LNCaP clone FGC (cell line): ENCODE results near the gene LCLAT1.
"Not testable (repeated sequence)": the region's sequence is repeated elsewhere in the genome, so short reads cannot be mapped to it uniquely, and the experiment has no call there.

ENCODE experiments used
- DNase-seq: peaks from one replicate; pipeline ENCODE4 v3.0.0-alpha.2; 2011; ENCODE audit warnings: low read depth
- H3K4me3 ChIP-seq: 2 replicates; pipeline ENCODE4 v1.5.1; 2011; ENCODE audit warnings: mild to moderate bottlenecking, low read depth, low read length, control low read depth
- TF ChIP-seq, protein P1 (sequence below): IDR thresholded peaks from 2 replicates; pipeline ENCODE4 v1.5.1; 2012; ENCODE audit warnings: mild to moderate bottlenecking; ENCODE audit not compliant: control insufficient read depth, insufficient read depth; ENCODE audit errors: extremely low read depth

The LCLAT1 gene

DNA sequence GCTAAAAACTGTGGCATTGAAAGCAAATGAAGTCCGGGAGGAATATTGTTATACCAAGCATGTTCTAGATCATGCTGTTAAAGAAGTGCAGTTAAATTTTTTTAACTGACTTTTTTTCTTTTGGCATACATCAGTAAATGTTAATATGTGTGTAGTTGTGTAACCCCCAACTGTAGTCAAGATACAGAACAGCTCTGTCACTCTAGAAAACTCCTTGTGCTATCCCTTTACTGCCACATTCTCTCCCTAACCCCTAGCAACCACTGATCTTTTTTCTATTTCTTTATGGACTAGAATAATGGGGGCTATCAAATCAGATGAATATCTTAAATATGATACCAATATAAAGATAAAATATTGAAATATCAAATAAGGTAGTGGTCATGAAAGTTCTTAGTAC, 46.4 kb downstream of the LCLAT1 start:
- TF ChIP-seq, protein P1, sequence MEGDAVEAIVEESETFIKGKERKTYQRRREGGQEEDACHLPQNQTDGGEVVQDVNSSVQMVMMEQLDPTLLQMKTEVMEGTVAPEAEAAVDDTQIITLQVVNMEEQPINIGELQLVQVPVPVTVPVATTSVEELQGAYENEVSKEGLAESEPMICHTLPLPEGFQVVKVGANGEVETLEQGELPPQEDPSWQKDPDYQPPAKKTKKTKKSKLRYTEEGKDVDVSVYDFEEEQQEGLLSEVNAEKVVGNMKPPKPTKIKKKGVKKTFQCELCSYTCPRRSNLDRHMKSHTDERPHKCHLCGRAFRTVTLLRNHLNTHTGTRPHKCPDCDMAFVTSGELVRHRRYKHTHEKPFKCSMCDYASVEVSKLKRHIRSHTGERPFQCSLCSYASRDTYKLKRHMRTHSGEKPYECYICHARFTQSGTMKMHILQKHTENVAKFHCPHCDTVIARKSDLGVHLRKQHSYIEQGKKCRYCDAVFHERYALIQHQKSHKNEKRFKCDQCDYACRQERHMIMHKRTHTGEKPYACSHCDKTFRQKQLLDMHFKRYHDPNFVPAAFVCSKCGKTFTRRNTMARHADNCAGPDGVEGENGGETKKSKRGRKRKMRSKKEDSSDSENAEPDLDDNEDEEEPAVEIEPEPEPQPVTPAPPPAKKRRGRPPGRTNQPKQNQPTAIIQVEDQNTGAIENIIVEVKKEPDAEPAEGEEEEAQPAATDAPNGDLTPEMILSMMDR: no peak
- DNase-seq: no peak
- no peak overlapping the region for H3K4me3 ChIP-seq

DNA sequence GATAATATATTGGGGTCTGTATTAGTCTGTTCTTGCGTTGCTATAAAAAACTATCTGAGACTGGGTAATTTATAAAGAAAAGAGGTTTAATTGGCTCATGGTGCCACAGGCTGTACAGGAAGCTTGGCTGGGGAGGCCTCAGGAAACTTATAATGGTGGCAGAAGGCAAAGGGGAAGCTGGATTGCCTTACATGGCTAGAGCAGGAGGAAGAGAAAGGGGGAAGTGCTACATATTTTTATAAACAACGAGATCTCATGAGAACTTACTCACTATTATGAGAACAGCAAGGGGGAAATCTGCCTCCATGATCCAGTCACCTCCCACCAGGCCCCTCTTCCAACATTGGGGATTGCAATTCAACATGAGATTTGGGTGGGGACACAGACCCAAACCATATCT, 48.9 kb downstream of the LCLAT1 start:
- not testable (repeated sequence) for DNase-seq, H3K4me3 ChIP-seq

DNA sequence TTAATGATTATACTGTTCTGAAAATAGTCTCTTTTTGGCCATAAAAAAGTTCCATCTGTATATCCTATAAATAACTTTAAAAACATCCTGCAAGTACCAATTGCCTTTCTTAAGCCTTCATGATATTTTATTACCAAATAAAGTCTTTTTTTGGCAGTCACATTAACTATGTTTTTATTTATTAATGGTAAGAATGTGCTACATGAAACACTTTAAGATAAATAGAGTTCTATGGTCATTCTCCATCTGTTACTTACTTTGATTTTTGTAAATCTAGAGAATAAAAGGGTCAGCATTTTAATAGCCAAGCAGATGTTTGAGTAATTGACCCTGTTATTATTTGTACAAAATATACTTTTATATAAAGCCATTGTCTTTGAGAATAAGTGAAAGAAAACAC, 52.6 kb downstream of the LCLAT1 start:
- TF ChIP-seq, protein P1: no peak
- DNase-seq: no peak
- H3K4me3 ChIP-seq: no peak overlapping the region

DNA sequence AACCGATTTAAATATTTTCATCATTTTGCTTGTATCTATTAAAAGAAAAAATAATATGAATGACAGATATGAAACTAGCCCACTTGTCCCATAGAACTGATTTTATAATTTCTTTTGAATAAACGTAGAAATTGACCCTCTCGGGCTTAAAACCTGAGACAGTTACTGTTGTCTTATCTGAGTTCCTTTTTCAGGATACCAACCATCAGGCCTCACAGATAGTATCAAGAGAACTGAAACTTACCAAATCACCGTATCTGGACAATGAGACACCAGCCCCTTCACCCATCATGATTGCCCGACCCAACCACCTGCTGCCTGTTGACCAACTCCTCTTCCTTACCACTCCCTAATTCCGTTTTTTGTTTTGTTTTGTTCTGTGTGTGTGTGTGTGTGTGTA, 53.7 kb downstream of the LCLAT1 start:
- H3K4me3 ChIP-seq: no peak overlapping the region
- TF ChIP-seq, protein P1: no peak

DNA sequence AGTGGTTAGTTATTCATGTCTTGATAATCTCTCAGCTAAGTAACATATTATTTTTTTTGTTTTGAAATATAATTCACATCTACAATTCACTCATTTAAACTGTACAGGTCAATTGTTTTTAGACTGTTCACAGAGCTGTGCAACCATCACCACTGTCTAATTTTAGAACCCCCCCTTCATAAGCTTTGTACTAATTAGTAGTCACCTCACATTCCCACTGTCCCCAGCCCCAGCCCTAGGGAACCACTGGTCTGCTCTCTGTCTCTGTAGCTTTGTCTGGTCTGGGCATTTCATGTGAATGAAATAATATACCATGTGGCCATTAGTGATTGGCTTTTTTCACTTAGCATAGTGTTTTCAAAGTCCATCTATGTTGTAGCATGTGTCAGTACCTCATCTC, 55.3 kb downstream of the LCLAT1 start:
- no peak overlapping the region for H3K4me3 ChIP-seq
- TF ChIP-seq, protein P1: no peak
- no peak for DNase-seq

More for the DNA sequence above, 53.7 kb downstream of the LCLAT1 start:
- DNase-seq: no peak

DNA sequence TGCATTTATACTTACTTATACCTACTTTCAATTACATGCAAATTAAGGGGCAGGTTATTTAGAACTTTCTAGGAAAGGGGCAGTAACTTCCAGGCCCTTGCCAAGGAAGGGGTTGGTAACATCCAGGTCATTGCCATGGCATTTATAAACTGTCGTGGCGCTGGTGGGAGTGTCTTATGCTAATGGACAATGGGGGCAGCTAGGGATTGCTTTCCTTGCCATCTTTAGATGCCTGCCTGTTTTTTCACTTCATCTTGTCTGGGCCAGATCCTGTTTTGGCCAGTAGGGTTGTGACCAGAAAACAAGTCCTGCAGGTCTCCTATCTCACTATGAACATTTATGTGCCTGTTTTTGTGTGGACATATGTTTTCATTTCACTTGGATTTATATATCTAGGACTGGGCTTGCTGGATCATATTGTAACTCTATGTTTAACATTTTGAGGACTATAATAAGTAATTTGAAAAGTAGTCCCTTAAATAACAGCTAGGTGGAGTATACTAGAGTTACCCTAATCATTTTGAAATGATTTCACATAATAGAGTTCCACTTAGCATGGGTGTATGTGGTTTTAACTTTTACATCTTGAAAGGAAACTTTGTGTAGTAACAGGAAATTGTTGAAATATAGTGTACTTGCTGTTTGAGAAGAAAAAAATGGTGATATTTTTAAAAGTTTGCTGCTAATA, 56.1 kb downstream of the LCLAT1 start:
- no peak for DNase-seq
- no peak overlapping the region for H3K4me3 ChIP-seq
- TF ChIP-seq, protein P1: no peak

DNA sequence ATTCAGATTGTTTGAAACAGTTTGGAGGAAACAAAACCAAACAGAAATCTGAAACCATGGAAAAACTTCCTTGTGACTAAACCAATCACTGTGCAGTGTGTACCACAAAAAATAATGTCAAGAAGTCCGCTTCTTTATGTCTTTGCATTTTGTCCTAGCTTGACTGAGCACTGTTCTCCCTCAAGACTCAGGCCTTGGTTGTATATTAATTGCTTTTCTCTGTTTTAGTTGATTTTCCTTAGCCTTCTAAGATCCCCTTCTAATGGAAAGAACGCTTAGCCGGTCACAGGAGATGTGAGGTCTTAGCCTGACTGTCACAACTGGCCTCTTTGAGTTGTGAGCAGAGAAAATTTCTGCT, 56.6 kb downstream of the LCLAT1 start:
- TF ChIP-seq, protein P1: no peak

DNA sequence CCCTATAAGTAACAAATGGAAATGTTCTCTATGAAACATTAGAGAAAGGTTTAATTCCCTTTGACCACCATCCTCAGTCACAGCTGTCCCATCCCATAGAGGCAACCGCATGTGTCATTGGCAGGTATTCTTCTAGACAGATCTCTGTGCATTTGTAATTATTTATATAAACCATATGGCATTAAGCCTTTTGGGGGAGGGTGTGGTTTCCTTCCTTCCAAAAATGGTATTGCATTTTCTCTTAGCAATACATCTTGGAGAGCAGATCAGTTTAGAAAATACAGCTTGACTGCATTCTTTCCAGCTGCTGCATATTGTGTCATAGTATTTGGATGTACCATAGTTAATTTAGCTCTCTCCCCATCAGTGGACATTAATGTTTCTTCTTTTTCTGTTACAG, 57.7 kb downstream of the LCLAT1 start:
- no peak overlapping the region for H3K4me3 ChIP-seq
- TF ChIP-seq, protein P1: no peak

More for the DNA sequence above, 56.6 kb downstream of the LCLAT1 start:
- H3K4me3 ChIP-seq: no peak overlapping the region
- no peak for DNase-seq

More for the DNA sequence above, 57.7 kb downstream of the LCLAT1 start:
- DNase-seq: no peak
